ENCODE results near the gene DDX20. TPM values are rescaled to one million over a fixed set of nuclear protein-coding genes. Genes with fewer than 3 reads are reported as not detected.

Gene DDX20
- total and polyA plus RNA-seq, 2 experiments from 2014 or later, result 11.5 to 34.0 TPM

DNA sequence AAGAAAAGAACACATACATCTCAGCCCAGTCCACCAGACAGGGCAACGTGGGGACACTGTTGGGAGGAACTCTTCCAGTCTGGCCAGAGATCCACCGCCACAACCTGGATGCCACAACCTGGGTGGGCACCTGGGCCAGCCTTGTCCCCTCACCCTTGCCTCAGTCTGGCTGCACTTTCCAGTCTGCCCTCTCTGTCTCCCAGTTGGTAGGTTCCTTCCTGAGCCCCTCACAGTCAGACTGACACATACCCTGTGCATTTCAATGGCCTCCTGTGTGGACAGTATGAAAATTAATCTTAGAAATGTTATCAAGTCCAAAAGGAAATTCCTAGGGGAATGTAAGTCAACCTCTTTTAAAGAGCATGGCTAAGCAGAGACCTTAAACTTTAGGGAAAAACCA is 49.5 kb downstream of the DDX20 start:
- DNase-seq (ENCODE audit: low read depth in 1 of 2, low spot score in 1 of 2), result no peak
- peaks cover under 1% of the 10 kb centered on the region for H3K27me3 ChIP-seq
- H3K4me3 ChIP-seq, result no peak overlapping the region
- H3K4me1 ChIP-seq (ENCODE audit: low read depth), result peaks cover 6% of the 10 kb centered on the region
- no peaks in the 10 kb centered on the region for H3K9me3 ChIP-seq (ENCODE audit: low read depth)
- no peaks in the 10 kb centered on the region for H3K36me3 ChIP-seq
- H3K27ac ChIP-seq, result no peak overlapping the region
- TF ChIP-seq, protein P1, sequence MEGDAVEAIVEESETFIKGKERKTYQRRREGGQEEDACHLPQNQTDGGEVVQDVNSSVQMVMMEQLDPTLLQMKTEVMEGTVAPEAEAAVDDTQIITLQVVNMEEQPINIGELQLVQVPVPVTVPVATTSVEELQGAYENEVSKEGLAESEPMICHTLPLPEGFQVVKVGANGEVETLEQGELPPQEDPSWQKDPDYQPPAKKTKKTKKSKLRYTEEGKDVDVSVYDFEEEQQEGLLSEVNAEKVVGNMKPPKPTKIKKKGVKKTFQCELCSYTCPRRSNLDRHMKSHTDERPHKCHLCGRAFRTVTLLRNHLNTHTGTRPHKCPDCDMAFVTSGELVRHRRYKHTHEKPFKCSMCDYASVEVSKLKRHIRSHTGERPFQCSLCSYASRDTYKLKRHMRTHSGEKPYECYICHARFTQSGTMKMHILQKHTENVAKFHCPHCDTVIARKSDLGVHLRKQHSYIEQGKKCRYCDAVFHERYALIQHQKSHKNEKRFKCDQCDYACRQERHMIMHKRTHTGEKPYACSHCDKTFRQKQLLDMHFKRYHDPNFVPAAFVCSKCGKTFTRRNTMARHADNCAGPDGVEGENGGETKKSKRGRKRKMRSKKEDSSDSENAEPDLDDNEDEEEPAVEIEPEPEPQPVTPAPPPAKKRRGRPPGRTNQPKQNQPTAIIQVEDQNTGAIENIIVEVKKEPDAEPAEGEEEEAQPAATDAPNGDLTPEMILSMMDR (IDR thresholded peaks at IDR 0.05; ENCODE audit: low read depth, low read length), result no peak

DNA sequence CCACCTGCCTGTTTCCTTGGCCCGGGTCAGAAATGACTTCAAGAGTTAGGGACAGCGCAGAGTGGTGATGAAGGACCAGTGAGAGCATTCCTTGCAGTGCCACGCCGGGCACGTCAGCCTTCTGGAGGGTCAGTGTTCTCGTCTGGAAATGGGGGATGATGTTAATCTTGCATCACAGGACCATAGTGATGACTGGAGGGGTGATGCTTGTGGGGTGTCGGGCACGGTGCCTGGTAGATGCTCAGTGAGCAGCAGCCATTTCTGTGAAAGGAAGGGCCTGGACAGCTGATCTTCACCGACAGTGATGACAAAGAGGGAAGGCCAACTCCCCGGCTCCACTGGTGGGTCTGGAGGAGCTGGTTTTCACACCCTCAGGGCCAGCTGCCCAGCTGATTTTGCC is 56.2 kb downstream of the DDX20 start:
- Histone ChIP-seq H3K27me3 (peaks cover 7% of the 10 kb centered on the region), H3K36me3 (no peaks in the 10 kb centered on the region), H3K4me1 (ENCODE audit: low read depth) (no peaks in the 10 kb centered on the region), H3K27ac (no peak overlapping the region), H3K4me3 (no peak overlapping the region), H3K9me3 (ENCODE audit: low read depth) (no peaks in the 10 kb centered on the region)
- TF ChIP-seq, protein P1 (IDR thresholded peaks at IDR 0.05; ENCODE audit: low read depth, low read length), result no peak
- no peak for DNase-seq (ENCODE audit: low read depth in 1 of 2, low spot score in 1 of 2)

DNA sequence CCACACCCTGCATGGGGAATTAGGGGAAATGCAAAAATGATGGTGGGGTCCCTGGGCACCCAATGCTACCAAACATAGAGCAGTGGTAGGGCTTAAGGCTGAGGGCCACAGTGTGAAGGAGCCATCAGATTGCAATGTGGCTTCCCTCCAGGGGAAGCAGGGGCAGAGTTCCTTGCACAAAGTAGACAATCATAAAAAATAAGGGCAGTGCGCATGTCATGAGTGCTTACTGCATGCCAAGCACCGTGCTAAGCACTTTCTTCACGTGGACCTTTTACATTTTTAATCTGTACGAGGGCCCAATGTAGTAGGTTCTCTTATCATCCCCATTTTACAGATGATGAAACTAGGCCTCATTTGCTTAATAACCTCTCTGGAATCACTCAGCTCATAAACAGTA is 56.6 kb downstream of the DDX20 start:
- Histone ChIP-seq H3K4me1 (ENCODE audit: low read depth) (no peaks in the 10 kb centered on the region), H3K27ac (no peak overlapping the region), H3K27me3 (peaks cover 7% of the 10 kb centered on the region), H3K9me3 (ENCODE audit: low read depth) (no peaks in the 10 kb centered on the region), H3K36me3 (no peaks in the 10 kb centered on the region), H3K4me3 (no peak overlapping the region)
- TF ChIP-seq, protein P1 (IDR thresholded peaks at IDR 0.05; ENCODE audit: low read depth, low read length), result no peak
- no peak for DNase-seq (ENCODE audit: low read depth in 1 of 2, low spot score in 1 of 2)

DNA sequence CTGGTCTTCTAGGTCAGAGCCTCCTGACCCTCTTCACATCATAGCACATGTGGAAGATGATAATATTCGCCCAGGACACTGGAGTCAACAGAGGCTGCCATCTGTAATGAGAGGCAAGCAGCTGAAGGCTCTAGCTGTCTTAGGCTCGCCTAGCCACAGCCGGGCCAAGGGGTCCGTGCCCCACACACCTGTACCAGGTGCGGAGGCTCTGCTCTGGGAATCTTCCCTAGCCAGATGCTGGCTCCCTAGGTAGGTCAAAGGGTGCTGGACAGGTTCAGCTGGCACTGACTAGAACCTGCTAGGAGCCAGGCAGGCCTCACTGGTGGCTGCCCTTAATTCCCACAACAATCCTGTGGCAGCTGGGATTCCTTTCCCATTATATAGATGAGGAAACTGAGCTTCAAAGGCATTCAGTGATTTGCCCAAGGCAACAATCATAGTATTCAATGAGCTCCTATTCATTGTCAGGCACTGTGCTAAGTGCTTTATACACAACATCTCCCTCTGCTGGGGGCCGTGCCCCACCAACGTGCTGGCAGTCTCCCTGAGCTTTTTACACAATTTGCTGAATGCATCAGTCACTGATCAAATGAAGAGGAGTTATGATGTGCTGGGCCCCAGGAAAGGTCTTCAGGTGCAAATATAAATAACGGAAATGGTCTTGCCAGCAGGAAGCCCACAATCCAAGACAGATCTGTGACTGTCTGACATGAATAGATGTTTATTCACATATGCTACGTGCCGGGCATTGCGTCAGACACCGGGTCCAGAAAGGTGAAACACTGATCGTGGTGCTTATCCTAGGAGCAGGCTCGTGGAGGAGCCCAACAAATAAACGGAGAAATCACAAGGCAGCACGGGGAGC is 58.0 kb downstream of the DDX20 start:
- no peak overlapping the region for H3K4me3 ChIP-seq
- TF ChIP-seq, protein P1 (IDR thresholded peaks at IDR 0.05; ENCODE audit: low read depth, low read length), result peak; percentile 20
- no peaks in the 10 kb centered on the region for H3K9me3 ChIP-seq (ENCODE audit: low read depth)
- no peak overlapping the region for H3K27ac ChIP-seq
- no peaks in the 10 kb centered on the region for H3K4me1 ChIP-seq (ENCODE audit: low read depth)
- H3K36me3 ChIP-seq, result no peaks in the 10 kb centered on the region
- peaks cover 11% of the 10 kb centered on the region for H3K27me3 ChIP-seq
- peak in 1 of 2 donors; percentile 13 for DNase-seq (ENCODE audit: low read depth in 1 of 2, low spot score in 1 of 2)

DNA sequence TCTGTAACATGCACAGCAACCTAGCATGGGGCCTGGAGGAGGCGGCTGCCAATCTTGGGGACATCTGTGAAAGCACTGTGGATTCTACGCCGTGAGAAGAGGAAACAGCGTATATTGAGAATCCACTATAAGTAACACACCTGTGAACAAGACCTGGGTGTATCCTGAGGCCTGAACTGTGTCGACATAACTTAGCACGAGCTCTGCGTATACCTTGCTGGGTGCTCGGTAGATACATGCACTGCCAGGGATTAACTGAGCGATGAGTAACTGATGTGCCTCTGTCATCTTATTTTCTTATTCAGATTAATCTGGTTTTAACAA is 58.6 kb downstream of the DDX20 start:
- H3K9me3 ChIP-seq (ENCODE audit: low read depth), result no peaks in the 10 kb centered on the region
- H3K27ac ChIP-seq, result no peak overlapping the region
- no peaks in the 10 kb centered on the region for H3K4me1 ChIP-seq (ENCODE audit: low read depth)
- H3K4me3 ChIP-seq, result no peak overlapping the region
- H3K36me3 ChIP-seq, result no peaks in the 10 kb centered on the region
- H3K27me3 ChIP-seq, result peaks cover 11% of the 10 kb centered on the region
- no peak for DNase-seq (ENCODE audit: low read depth in 1 of 2, low spot score in 1 of 2)
- TF ChIP-seq, protein P1 (IDR thresholded peaks at IDR 0.05; ENCODE audit: low read depth, low read length), result no peak
